WTC11 (cell line): ENCODE data around the gene KYNU. TPM values are rescaled to one million over a fixed set of nuclear protein-coding genes. Genes with fewer than 3 reads are reported as not detected.

ENCODE experiments used
- ATAC-seq: fragments of 200-7000 bp; cut with Tn5 transposase; 2 replicates; pipeline ENCODE4 v1.10.0; 2021; ENCODE audit warnings: mild to moderate bottlenecking, moderate library complexity
- CTCF ChIA-PET: fragments of 300-600 bp; sonication (Branson Sonifier 250); formaldehyde crosslinking; loops from one replicate; lab custom pipeline; 2021; ENCODE audit warnings: antibody characterized with exemption; lab: Charles Lee
- POLR2A ChIA-PET: fragments of 350-600 bp; sonication (Branson Sonifier 250); formaldehyde crosslinking; loops from one replicate; lab custom pipeline; 2021; ENCODE audit warnings: antibody characterized with exemption; lab: Charles Lee
- DNase-seq: peaks from one replicate; pipeline ENCODE4 v3.0.0; 2021; ENCODE audit warnings: low spot score
- H3K27ac Mint-ChIP-seq: 2 replicates; pipeline ENCODE4 v1.8.0; 2021; ENCODE audit warnings: mixed read lengths
- H3K27me3 Mint-ChIP-seq: 2 replicates; pipeline ENCODE4 v1.8.0; 2021; ENCODE audit warnings: low read depth, mild to moderate bottlenecking, moderate library complexity, mixed read lengths
- H3K36me3 Mint-ChIP-seq: 2 replicates; pipeline ENCODE4 v1.8.0; 2021; ENCODE audit warnings: mixed read lengths
- H3K4me1 Mint-ChIP-seq: 2 replicates; pipeline ENCODE4 v1.8.0; 2022; ENCODE audit warnings: mixed read lengths
- H3K4me3 Mint-ChIP-seq: 2 replicates; pipeline ENCODE4 v1.8.0; 2021; ENCODE audit warnings: mild to moderate bottlenecking, moderate library complexity, mixed read lengths
- H3K9me3 Mint-ChIP-seq: 2 replicates; pipeline ENCODE4 v1.8.0; 2021; ENCODE audit warnings: mixed read lengths
- ESRRA ChIP-seq: sonication (generic); formaldehyde crosslinking; IDR thresholded peaks from 2 replicates; pipeline ENCODE4 v1.8.1; 2022; ENCODE audit warnings: mild to moderate bottlenecking, missing genetic modification reagents, borderline replicate concordance
- FOXP1 ChIP-seq: sonication (generic); formaldehyde crosslinking; IDR thresholded peaks from 2 replicates; pipeline ENCODE4 v1.8.0; 2022; ENCODE audit warnings: missing genetic modification reagents, mild to moderate bottlenecking, moderate library complexity, borderline replicate concordance
- GRHL2 ChIP-seq: fragments of 250-450 bp; sonication (Bioruptor Pico); IDR thresholded peaks from 2 replicates; pipeline ENCODE4 v1.8.0; 2022; ENCODE audit warnings: mild to moderate bottlenecking, moderate library complexity; ENCODE audit not compliant: insufficient replicate concordance, severe bottlenecking
- IRF1 ChIP-seq: sonication (generic); formaldehyde crosslinking; IDR thresholded peaks from 2 replicates; pipeline ENCODE4 v1.8.0; 2023; ENCODE audit warnings: missing genetic modification reagents
- IRF2 ChIP-seq: sonication (generic); formaldehyde crosslinking; IDR thresholded peaks from 2 replicates; pipeline ENCODE4 v1.8.0; 2022; ENCODE audit warnings: low read depth, missing genetic modification reagents, borderline replicate concordance
- JUN ChIP-seq: sonication (generic); formaldehyde crosslinking; IDR thresholded peaks from 2 replicates; pipeline ENCODE4 v1.8.0; 2023; ENCODE audit warnings: mild to moderate bottlenecking, missing genetic modification reagents
- MAX ChIP-seq: sonication (generic); formaldehyde crosslinking; IDR thresholded peaks from 2 replicates; pipeline ENCODE4 v1.8.0; 2022; ENCODE audit warnings: mild to moderate bottlenecking, missing genetic modification reagents
- MXD4 ChIP-seq: fragments of 250-450 bp; sonication (Bioruptor Pico); IDR thresholded peaks from 2 replicates; pipeline ENCODE4 v1.8.0; 2021; ENCODE audit warnings: mild to moderate bottlenecking, moderate library complexity, borderline replicate concordance
- NR2C2 ChIP-seq: sonication (generic); formaldehyde crosslinking; IDR thresholded peaks from 2 replicates; pipeline ENCODE4 v1.8.0; 2022; ENCODE audit warnings: mild to moderate bottlenecking, missing genetic modification reagents
- OVOL2 ChIP-seq: fragments of 250-450 bp; sonication (Bioruptor Pico); IDR thresholded peaks from 2 replicates; pipeline ENCODE4 v1.9.0; 2021; ENCODE audit warnings: mild to moderate bottlenecking, borderline replicate concordance
- SMAD3 ChIP-seq: sonication (generic); formaldehyde crosslinking; IDR thresholded peaks from 2 replicates; pipeline ENCODE4 v1.8.0; 2022; ENCODE audit warnings: missing genetic modification reagents, mild to moderate bottlenecking, borderline replicate concordance
- SP1 ChIP-seq: sonication (generic); formaldehyde crosslinking; conservative IDR thresholded peaks from 2 replicates; pipeline ENCODE4 v1.8.1; 2022; ENCODE audit warnings: missing genetic modification reagents
- TEAD4 ChIP-seq: sonication (generic); formaldehyde crosslinking; IDR thresholded peaks from 2 replicates; pipeline ENCODE4 v1.8.0; 2022; ENCODE audit warnings: mild to moderate bottlenecking, missing genetic modification reagents
- ZNF423 ChIP-seq: fragments of 250-450 bp; sonication (Bioruptor Pico); IDR thresholded peaks from 2 replicates; pipeline ENCODE4 v2.1.2; 2022; ENCODE audit warnings: mild to moderate bottlenecking, moderate library complexity
- ZNF425 ChIP-seq: fragments of 250-450 bp; sonication (Bioruptor Pico); conservative IDR thresholded peaks from 2 replicates; pipeline ENCODE4 v1.9.0; 2021; ENCODE audit warnings: mild to moderate bottlenecking
- total RNA-seq: library from RNA; stranded (reverse); gene quantifications from 3 replicates; pipeline ENCODE4 v1.2.3, GENCODE V29; 2021
- TF ChIP-seq, protein P1 (sequence below): fragments of 200-600 bp; IDR thresholded peaks from 2 replicates; pipeline ENCODE4 v1.8.0; 2022; ENCODE audit warnings: antibody characterized with exemption
- TF ChIP-seq, protein P2 (sequence below): fragments of 250-450 bp; sonication (Bioruptor Pico); IDR thresholded peaks from 2 replicates; pipeline ENCODE4 v1.9.0; 2021; ENCODE audit warnings: mild to moderate bottlenecking, borderline replicate concordance
- TF ChIP-seq, protein P3 (sequence below): sonication (generic); formaldehyde crosslinking; IDR thresholded peaks from 2 replicates; pipeline ENCODE4 v1.8.0; 2022; ENCODE audit warnings: mild to moderate bottlenecking, missing genetic modification reagents

KYNU gene
- total RNA-seq, 1 experiment from 2014 or later: 0.85 TPM

- Mint-ChIP-seq H3K27ac (peak overlapping the region; percentile 90), H3K4me1 (peaks cover 42% of the 10 kb centered on the region), H3K36me3 (peaks cover 13% of the 10 kb centered on the region; the same call in 1 of the 2 replicates), H3K4me3 (no peak overlapping the region), H3K9me3 (peaks cover 16% of the 10 kb centered on the region), H3K27me3 (no peaks in the 10 kb centered on the region)
- CTCF ChIA-PET: interaction anchor here (1.2 to 2.2 kb wide), 2 partner anchors 16 kb away, joined by 4 to 7 read pairs; no protein-coding TSS in a partner anchor
- ATAC-seq (peak; percentile 29; the same call in 1 of the 2 replicates), DNase-seq (no peak)
- POLR2A ChIA-PET: no interaction called here
- TF ChIP-seq ESRRA (CRISPR knock-in tag) (no peak), ZNF425 (no peak), MXD4 (no peak), OVOL2 (CRISPR knock-in tag) (no peak), NR2C2 (CRISPR knock-in tag) (no peak), ZNF423 (no peak), MAX (no peak), JUN (CRISPR knock-in tag) (no peak), IRF1 (CRISPR knock-in tag) (no peak)
- TF ChIP-seq, protein P1, sequence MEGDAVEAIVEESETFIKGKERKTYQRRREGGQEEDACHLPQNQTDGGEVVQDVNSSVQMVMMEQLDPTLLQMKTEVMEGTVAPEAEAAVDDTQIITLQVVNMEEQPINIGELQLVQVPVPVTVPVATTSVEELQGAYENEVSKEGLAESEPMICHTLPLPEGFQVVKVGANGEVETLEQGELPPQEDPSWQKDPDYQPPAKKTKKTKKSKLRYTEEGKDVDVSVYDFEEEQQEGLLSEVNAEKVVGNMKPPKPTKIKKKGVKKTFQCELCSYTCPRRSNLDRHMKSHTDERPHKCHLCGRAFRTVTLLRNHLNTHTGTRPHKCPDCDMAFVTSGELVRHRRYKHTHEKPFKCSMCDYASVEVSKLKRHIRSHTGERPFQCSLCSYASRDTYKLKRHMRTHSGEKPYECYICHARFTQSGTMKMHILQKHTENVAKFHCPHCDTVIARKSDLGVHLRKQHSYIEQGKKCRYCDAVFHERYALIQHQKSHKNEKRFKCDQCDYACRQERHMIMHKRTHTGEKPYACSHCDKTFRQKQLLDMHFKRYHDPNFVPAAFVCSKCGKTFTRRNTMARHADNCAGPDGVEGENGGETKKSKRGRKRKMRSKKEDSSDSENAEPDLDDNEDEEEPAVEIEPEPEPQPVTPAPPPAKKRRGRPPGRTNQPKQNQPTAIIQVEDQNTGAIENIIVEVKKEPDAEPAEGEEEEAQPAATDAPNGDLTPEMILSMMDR: no peak
- TF ChIP-seq, protein P2, sequence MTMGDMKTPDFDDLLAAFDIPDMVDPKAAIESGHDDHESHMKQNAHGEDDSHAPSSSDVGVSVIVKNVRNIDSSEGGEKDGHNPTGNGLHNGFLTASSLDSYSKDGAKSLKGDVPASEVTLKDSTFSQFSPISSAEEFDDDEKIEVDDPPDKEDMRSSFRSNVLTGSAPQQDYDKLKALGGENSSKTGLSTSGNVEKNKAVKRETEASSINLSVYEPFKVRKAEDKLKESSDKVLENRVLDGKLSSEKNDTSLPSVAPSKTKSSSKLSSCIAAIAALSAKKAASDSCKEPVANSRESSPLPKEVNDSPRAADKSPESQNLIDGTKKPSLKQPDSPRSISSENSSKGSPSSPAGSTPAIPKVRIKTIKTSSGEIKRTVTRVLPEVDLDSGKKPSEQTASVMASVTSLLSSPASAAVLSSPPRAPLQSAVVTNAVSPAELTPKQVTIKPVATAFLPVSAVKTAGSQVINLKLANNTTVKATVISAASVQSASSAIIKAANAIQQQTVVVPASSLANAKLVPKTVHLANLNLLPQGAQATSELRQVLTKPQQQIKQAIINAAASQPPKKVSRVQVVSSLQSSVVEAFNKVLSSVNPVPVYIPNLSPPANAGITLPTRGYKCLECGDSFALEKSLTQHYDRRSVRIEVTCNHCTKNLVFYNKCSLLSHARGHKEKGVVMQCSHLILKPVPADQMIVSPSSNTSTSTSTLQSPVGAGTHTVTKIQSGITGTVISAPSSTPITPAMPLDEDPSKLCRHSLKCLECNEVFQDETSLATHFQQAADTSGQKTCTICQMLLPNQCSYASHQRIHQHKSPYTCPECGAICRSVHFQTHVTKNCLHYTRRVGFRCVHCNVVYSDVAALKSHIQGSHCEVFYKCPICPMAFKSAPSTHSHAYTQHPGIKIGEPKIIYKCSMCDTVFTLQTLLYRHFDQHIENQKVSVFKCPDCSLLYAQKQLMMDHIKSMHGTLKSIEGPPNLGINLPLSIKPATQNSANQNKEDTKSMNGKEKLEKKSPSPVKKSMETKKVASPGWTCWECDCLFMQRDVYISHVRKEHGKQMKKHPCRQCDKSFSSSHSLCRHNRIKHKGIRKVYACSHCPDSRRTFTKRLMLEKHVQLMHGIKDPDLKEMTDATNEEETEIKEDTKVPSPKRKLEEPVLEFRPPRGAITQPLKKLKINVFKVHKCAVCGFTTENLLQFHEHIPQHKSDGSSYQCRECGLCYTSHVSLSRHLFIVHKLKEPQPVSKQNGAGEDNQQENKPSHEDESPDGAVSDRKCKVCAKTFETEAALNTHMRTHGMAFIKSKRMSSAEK (CRISPR knock-in tag): no peak
- TF ChIP-seq, protein P3, sequence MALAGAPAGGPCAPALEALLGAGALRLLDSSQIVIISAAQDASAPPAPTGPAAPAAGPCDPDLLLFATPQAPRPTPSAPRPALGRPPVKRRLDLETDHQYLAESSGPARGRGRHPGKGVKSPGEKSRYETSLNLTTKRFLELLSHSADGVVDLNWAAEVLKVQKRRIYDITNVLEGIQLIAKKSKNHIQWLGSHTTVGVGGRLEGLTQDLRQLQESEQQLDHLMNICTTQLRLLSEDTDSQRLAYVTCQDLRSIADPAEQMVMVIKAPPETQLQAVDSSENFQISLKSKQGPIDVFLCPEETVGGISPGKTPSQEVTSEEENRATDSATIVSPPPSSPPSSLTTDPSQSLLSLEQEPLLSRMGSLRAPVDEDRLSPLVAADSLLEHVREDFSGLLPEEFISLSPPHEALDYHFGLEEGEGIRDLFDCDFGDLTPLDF (CRISPR knock-in tag): no peak
These were observed 95.8 kb downstream of the KYNU start for GRCh38 chr2:142973160-142973821.

DNA sequence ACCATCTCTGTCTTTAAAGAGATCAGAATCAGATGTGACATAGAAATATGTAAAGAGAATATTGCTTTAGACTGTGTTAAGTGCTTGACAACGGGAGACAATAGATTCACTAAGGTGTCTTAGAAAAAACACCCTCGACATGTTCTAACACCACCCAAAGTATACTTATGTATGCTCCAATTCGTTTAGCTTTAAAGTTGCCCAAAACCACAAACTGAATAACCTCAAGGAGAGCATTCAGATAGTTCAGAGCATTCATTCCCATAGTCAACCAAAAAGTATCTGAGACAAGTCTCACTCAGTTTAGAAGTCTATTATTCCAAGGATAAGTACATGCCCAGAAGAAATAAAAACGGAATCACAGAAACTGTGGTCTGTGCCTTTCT lies 96.4 kb downstream of the KYNU start:
- peaks cover 42% of the 10 kb centered on the region for H3K4me1 Mint-ChIP-seq
- peak overlapping the region; percentile 90 for H3K27ac Mint-ChIP-seq
- ATAC-seq (no peak), DNase-seq (no peak)
- ChIA-PET CTCF (interaction anchor here (2.2 kb wide), 1 partner anchor 15 kb away, joined by 7 read pairs; no protein-coding TSS in a partner anchor), POLR2A (no interaction called here)
- H3K27me3 Mint-ChIP-seq: no peaks in the 10 kb centered on the region
- H3K4me3 Mint-ChIP-seq: no peak overlapping the region
- TF ChIP-seq TEAD4 (CRISPR knock-in tag): no peak
- no peak for TF ChIP-seq GRHL2 (CRISPR knock-in tag)
- TF ChIP-seq, protein P3 (CRISPR knock-in tag): no peak
- TF ChIP-seq FOXP1 (CRISPR knock-in tag): no peak
- TF ChIP-seq SP1 (CRISPR knock-in tag): no peak
- no peak for TF ChIP-seq IRF2 (CRISPR knock-in tag)
- TF ChIP-seq SMAD3 (CRISPR knock-in tag): no peak
- peaks cover 13% of the 10 kb centered on the region; the same call in 1 of the 2 replicates for H3K36me3 Mint-ChIP-seq
- peaks cover 16% of the 10 kb centered on the region for H3K9me3 Mint-ChIP-seq
